ENCODE measurements around the gene RBM44. TPM values are rescaled to one million over a fixed set of nuclear protein-coding genes. Genes with fewer than 3 reads are reported as not detected.
"Not testable (repeated sequence)": the region's sequence is repeated elsewhere in the genome, so short reads cannot be mapped to it uniquely, and the experiment has no call there.

RBM44 gene
- total RNA-seq, 2 donors from 2014 or later = 2.2 to 4.0 TPM

DNA sequence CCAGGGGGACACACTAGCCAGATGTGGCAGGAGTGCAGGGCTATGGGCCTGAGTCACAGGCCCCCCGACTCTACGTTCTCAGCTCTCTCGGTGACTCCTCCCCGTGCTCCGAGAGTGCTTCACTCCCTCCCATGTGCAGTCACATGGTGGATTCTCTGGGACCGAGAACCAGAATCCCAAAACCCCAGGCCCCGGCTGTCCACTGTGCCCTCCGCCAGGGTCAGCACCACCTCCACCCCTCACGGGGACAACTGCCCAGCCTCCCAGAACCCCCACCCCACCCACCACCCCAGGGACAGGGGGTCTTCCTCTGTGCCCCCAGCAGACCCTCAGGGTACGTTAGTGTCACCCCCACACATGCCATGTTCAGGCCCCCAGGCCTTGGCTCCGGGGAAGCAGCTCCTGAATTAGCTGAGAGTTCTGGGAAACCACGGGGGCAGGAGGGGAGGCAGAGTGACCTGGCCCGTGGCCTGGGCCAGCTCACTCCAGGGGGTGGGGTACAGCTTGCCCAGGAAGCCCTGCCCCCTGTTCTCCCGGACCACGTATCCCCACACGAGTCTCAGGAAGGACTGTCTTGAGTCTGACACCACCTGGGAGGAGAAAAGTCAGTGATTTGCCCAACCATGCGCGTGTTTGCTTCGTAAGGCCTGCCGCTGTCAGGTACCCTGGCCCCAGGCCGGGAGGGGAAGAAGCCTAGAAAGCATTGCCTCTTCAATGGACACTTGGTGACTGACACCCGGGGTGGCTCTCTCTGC is 65.3 kb downstream of the RBM44 start:
- peaks cover 14% of the 10 kb centered on the region for H3K4me1 Mint-ChIP-seq
- H3K9me3 ChIP-seq (ENCODE audit: control insufficient read depth, low read length, poor library complexity, severe bottlenecking) = no peaks in the 10 kb centered on the region
- H3K4me3 Mint-ChIP-seq = no peak overlapping the region
- H3K36me3 Mint-ChIP-seq (ENCODE audit: low read depth) = no peaks in the 10 kb centered on the region
- no peak for ATAC-seq
- DNase-seq = no peak
- peaks cover 23% of the 10 kb centered on the region for H3K27me3 Mint-ChIP-seq
- H3K27ac Mint-ChIP-seq = no peak overlapping the region

DNA sequence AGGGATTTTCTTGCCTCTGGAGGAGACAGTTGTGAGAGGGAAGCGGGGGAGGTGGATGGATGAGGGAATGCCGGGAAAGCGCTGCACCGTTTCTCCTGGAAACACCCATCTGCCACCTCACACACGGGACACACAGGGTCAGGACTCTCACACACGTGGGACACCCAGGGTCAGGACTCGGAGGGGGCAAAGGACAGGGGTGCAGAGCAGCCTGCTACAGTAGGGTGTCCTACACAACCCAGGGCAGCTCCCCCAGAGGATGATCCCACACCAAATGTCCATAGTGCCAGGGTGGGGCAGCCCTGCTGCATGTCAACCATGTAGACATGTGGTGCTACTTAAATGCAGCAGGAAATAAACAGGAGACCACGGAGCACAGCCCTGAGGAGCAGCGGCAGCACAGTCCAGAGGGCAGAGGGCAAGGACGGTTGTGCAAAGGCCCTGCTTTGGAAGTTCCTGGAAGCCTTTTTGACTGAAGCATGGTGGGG is 65.9 kb downstream of the RBM44 start:
- peaks cover 26% of the 10 kb centered on the region for H3K27me3 Mint-ChIP-seq
- DNase-seq (no peak), ATAC-seq (no peak)
- no peaks in the 10 kb centered on the region for H3K36me3 Mint-ChIP-seq (ENCODE audit: low read depth)
- H3K9me3 ChIP-seq (ENCODE audit: control insufficient read depth, low read length, poor library complexity, severe bottlenecking) = no peaks in the 10 kb centered on the region
- no peak overlapping the region for H3K4me3 Mint-ChIP-seq
- peaks cover 18% of the 10 kb centered on the region for H3K4me1 Mint-ChIP-seq
- no peak overlapping the region for H3K27ac Mint-ChIP-seq

GRCh38 chr2:237864940-237865622 is 66.5 kb downstream of the RBM44 start:
- Mint-ChIP-seq H3K36me3 (ENCODE audit: low read depth) (no peaks in the 10 kb centered on the region), H3K4me1 (peaks cover 18% of the 10 kb centered on the region), H3K27me3 (peaks cover 31% of the 10 kb centered on the region), H3K27ac (no peak overlapping the region), H3K4me3 (no peak overlapping the region)
- ATAC-seq (no peak), DNase-seq (no peak)
- H3K9me3 ChIP-seq (ENCODE audit: control insufficient read depth, low read length, poor library complexity, severe bottlenecking) = no peaks in the 10 kb centered on the region

DNA sequence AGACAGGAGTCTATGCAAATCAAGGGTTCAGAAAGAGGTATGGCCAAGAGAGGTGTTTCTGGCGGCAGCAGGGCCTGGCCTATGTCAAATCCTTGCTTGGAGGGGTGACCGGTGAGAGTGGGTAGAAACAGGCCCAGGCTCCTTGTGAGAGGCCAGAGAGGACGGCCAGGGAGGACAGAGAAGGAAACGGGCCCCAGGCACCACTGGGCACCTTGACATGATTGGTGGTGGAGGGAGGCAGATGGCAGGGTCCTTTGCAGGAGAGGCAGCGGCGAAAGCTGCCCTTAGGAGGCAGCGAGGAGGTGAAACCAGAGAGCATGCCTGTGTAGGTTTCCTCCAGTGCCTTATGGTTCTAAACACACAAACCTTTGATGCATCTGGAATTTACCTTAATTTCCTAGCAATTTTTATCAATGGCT is 67.1 kb downstream of the RBM44 start:
- no peak overlapping the region for H3K27ac Mint-ChIP-seq
- no peaks in the 10 kb centered on the region for H3K36me3 Mint-ChIP-seq (ENCODE audit: low read depth)

GRCh38 chr2:237866101-237866621 is 67.6 kb downstream of the RBM44 start:
- no peak overlapping the region for H3K4me3 Mint-ChIP-seq
- H3K27ac Mint-ChIP-seq = no peak overlapping the region
- H3K36me3 Mint-ChIP-seq (ENCODE audit: low read depth) = peaks cover 1% of the 10 kb centered on the region
- H3K9me3 ChIP-seq (ENCODE audit: control insufficient read depth, low read length, poor library complexity, severe bottlenecking) = no peaks in the 10 kb centered on the region
- peaks cover 21% of the 10 kb centered on the region for H3K4me1 Mint-ChIP-seq
- peaks cover 34% of the 10 kb centered on the region for H3K27me3 Mint-ChIP-seq
- DNase-seq = no peak
- ATAC-seq = no peak

More for the DNA sequence above, 67.1 kb downstream of the RBM44 start:
- DNase-seq = no peak
- H3K9me3 ChIP-seq (ENCODE audit: control insufficient read depth, low read length, poor library complexity, severe bottlenecking) = no peaks in the 10 kb centered on the region
- peaks cover 19% of the 10 kb centered on the region for H3K4me1 Mint-ChIP-seq
- H3K27me3 Mint-ChIP-seq = peaks cover 31% of the 10 kb centered on the region
- ATAC-seq = no peak
- no peak overlapping the region for H3K4me3 Mint-ChIP-seq

DNA sequence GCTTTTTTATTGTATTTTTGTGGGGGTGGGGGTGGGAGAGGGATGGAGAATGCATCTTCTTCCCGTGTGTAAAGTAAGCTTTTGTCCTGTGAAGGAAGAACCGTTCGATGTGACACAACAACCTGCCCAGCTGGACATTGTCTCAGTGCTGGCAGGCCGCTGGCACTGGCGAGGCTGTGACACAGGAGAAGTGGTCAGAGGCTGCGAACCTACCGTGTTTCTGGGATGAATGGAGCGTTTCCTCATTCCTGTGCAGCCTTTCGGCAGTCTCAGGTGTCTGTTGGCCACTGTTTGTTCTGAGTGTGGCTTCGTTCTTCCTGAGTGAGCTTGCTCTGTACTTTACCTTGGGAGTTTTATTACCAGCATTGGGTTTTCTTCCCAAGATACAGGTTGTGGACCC is 68.9 kb downstream of the RBM44 start:
- Mint-ChIP-seq H3K36me3 (ENCODE audit: low read depth) (peaks cover 2% of the 10 kb centered on the region), H3K27ac (no peak overlapping the region), H3K4me1 (peaks cover 21% of the 10 kb centered on the region), H3K4me3 (no peak overlapping the region), H3K27me3 (peaks cover 47% of the 10 kb centered on the region)
- H3K9me3 ChIP-seq (ENCODE audit: control insufficient read depth, low read length, poor library complexity, severe bottlenecking) = no peaks in the 10 kb centered on the region
- DNase-seq = no peak
- no peak for ATAC-seq

DNA sequence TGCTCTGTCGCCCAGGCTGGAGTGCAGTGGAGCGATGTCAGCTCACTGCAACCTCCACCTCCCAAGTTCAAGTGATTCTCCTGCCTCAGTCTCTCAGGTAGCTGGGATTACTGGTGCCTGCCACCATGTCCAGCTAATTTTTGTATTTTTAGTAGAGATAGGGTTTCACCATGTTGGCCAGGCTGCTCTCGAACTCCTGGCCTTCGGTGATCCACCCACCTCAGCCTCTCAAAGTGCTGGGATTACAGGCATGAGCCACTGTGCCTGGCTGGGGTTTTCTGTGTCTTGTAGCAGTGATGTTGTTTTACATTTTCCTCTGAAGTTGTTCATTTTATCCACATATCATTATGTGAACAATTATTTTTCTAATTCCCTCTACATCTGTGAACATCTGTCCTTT is 69.5 kb downstream of the RBM44 start:
- ATAC-seq; H3K36me3 Mint-ChIP-seq (ENCODE audit: low read depth); H3K27ac Mint-ChIP-seq; H3K4me3 Mint-ChIP-seq; DNase-seq; H3K9me3 ChIP-seq (ENCODE audit: control insufficient read depth, low read length, poor library complexity, severe bottlenecking): not testable (repeated sequence)
- Mint-ChIP-seq H3K4me1 (peaks cover 21% of the 10 kb centered on the region), H3K27me3 (peaks cover 47% of the 10 kb centered on the region)

DNA sequence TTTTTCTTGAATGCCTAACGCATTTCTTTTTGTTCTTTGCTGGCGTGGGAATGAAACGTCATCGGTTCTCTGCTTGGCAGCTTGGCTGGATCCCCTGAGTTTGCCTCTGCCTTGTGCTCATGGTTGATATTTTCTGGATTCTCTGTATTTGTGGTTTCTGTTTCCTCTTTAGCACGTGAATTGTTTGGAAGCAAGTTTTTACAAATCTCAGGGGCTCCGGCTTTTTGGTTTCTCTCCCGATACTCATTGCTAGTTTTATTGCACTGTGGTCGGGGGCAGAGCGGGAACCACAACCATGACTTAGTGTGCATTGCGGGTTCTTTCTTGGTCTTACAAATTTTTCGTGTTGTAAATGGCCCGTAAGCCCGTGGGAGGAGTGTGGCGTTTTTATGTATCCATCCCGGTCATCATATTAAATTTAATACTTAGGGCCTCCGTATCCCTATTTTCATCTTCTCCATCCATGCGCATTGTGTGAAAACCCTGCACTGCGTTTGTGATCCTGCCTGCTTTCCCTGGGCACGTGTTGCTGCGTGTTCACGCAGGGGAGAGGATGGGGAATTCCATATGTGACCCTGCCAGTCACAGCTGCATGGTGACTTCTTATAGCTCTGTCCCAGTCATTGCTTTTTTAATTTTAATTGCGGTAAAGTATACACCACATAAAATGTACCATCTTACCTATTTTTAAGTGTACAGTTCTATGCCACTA is 70.2 kb downstream of the RBM44 start:
- Mint-ChIP-seq H3K4me1 (peaks cover 22% of the 10 kb centered on the region), H3K4me3 (peak overlapping the region; percentile 67), H3K27ac (no peak overlapping the region), H3K27me3 (peaks cover 50% of the 10 kb centered on the region), H3K36me3 (ENCODE audit: low read depth) (peaks cover 2% of the 10 kb centered on the region)
- no peak for DNase-seq
- ATAC-seq = no peak
- no peaks in the 10 kb centered on the region for H3K9me3 ChIP-seq (ENCODE audit: control insufficient read depth, low read length, poor library complexity, severe bottlenecking)

- Mint-ChIP-seq H3K4me3 (peak overlapping the region; percentile 67), H3K27ac (no peak overlapping the region), H3K27me3 (peaks cover 49% of the 10 kb centered on the region), H3K36me3 (ENCODE audit: low read depth) (peaks cover 2% of the 10 kb centered on the region), H3K4me1 (peaks cover 25% of the 10 kb centered on the region)
- no peaks in the 10 kb centered on the region for H3K9me3 ChIP-seq (ENCODE audit: control insufficient read depth, low read length, poor library complexity, severe bottlenecking)
- ATAC-seq (no peak), DNase-seq (no peak)
Measured at GRCh38 chr2:237869343-237870102, 70.9 kb downstream of the RBM44 start.

DNA sequence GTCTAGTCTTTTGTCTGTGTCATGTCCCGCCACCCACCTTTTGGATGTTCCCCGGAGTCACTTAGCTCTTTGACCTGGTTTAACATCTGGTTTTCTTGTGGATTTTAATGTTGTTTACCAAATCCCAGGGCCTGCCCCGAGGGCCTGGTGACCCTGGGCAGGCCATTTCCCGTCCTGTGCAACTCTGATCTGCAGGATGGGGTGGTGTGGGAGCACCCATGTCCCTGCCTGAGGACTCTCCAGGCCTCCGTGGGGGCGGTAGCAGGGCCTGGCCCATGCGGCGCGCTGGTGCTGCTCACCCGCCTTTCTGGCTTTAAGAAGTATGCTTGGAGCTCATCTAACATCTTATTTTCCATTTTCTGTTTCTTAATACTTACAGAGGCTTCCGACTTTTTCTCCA is 71.5 kb downstream of the RBM44 start:
- H3K27me3 Mint-ChIP-seq = peaks cover 45% of the 10 kb centered on the region
- DNase-seq (no peak), ATAC-seq (no peak)
- no peak overlapping the region for H3K4me3 Mint-ChIP-seq
- H3K27ac Mint-ChIP-seq = peak overlapping the region; percentile 81
- no peaks in the 10 kb centered on the region for H3K9me3 ChIP-seq (ENCODE audit: control insufficient read depth, low read length, poor library complexity, severe bottlenecking)
- H3K4me1 Mint-ChIP-seq = peaks cover 21% of the 10 kb centered on the region
- peaks cover 2% of the 10 kb centered on the region for H3K36me3 Mint-ChIP-seq (ENCODE audit: low read depth)

DNA sequence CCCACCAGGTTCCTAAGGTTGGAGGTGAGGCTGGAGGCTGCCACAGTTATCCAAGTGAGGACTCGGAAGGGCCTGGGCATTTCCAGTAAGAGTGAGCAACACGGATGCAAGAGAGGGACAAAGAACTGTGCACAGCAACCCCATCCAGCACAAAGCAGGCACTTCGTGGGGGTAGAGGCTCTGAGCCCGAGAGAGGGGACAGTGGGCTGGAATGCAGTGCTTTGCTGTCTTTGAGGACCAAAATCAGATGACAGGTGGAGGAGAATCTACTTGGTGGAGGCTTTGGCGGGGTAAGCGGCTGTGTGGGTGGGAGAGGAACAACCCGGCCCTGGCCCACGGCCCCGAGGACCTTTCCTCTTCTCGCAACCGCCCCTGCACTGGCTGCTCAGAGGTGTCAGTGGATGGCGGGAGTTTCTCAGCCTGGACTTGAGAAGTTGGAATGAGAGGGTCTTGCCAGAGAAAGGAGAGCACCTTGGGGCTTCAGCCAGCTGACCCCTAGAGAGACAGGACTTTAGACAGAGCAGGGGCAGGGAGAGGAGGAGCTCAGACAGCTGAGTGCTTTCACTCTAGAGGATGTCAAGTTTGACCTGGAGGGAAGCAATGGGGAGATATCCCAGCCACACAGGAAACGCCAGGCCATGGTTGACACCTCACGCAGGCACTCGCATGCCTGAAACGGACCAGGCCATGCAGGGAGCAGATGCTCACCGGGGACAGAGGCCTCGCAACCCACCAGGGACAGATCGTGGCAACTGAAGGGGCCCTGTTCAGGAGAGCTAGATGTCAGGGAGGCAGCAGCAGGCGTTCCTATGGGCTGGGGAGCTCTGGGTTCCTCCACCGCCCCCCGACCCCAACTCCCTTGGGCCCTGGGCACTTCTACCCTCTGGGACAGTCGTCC is 72.4 kb downstream of the RBM44 start:
- peak overlapping the region; percentile 81 for H3K27ac Mint-ChIP-seq
- DNase-seq (no peak), ATAC-seq (no peak)
- H3K9me3 ChIP-seq (ENCODE audit: control insufficient read depth, low read length, poor library complexity, severe bottlenecking) = no peaks in the 10 kb centered on the region
- peaks cover 2% of the 10 kb centered on the region for H3K36me3 Mint-ChIP-seq (ENCODE audit: low read depth)
- H3K4me3 Mint-ChIP-seq = no peak overlapping the region
- H3K27me3 Mint-ChIP-seq = peaks cover 45% of the 10 kb centered on the region
- peaks cover 17% of the 10 kb centered on the region for H3K4me1 Mint-ChIP-seq
